Activated naive CD4-positive, alpha-beta T cell treated with anti-CD3 and anti-CD28 coated beads, Interleukin-2, amount 50 U/mL, for 72 hours (primary cell): Measurements from ENCODE around the gene GCM1. TPM values are rescaled to one million over a fixed set of nuclear protein-coding genes. Genes with fewer than 3 reads are reported as not detected.

Experiments used
- ATAC-seq, 2 donors: fragments of 150-1000 bp; cut with Tn5 transposase; 2 replicates each; pipeline ENCODE4 v1.10.0; 2021; ENCODE audit warnings: mild to moderate bottlenecking in 2 of 2, moderate library complexity in 2 of 2
- DNase-seq, 2 donors: peaks; one replicate each; pipeline ENCODE4 v3.0.0; 2021 to 2022; ENCODE audit warnings: low spot score in 2 of 2
- H3K27ac Mint-ChIP-seq, 2 donors: one replicate each; pipeline ENCODE4 v1.8.0; 2022; ENCODE audit warnings: mild to moderate bottlenecking in 2 of 2, mixed read lengths in 2 of 2
- H3K36me3 Mint-ChIP-seq, 2 donors: one replicate each; pipeline ENCODE4 v1.8.0; 2022; ENCODE audit warnings: mixed read lengths in 2 of 2
- H3K9me3 Mint-ChIP-seq, 2 donors: one replicate each; pipeline ENCODE4 v1.8.0; 2022; ENCODE audit warnings: mixed read lengths in 2 of 2
- total RNA-seq, 2 donors: library from RNA; stranded (reverse); gene quantifications; one replicate each; pipeline ENCODE4 v1.2.3, GENCODE V29; 2022

Gene GCM1, protein sequence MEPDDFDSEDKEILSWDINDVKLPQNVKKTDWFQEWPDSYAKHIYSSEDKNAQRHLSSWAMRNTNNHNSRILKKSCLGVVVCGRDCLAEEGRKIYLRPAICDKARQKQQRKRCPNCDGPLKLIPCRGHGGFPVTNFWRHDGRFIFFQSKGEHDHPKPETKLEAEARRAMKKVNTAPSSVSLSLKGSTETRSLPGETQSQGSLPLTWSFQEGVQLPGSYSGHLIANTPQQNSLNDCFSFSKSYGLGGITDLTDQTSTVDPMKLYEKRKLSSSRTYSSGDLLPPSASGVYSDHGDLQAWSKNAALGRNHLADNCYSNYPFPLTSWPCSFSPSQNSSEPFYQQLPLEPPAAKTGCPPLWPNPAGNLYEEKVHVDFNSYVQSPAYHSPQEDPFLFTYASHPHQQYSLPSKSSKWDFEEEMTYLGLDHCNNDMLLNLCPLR
- total RNA-seq: under 1 TPM in 1 of 2 donors, not detected in 1; 0.07 TPM

DNA sequence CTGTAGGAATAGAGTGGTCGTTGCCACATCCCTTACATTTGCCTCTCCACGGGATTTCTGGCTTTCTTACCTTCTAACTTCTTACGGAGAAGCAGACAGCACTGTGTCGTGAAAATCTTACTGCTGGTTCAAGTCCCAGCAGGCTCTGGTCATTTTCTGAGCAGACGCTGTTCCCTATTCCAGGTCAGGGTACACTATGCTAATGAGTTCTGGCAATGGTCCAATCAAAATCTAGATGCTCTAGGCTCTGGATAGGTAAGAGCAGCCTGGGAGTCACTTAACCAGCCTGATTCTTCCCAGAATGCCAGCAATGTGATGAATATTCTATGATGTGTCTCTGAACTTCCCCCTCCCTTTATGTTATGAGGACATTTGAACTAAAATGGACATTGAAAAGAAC, at the start of gene GCM1:
Gene GCM1 (minus strand): TSS at position 158 of the 400 bp plus-strand sequence. CDS start 3,209 bp downstream, outside the sequence.
- Mint-ChIP-seq H3K9me3 (no peaks in the 10 kb centered on the region), H3K27ac (no peak within 1 kb of the TSS), H3K36me3 (no peaks in the 10 kb centered on the region)
- DNase-seq (no peak), ATAC-seq (no peak)

DNA sequence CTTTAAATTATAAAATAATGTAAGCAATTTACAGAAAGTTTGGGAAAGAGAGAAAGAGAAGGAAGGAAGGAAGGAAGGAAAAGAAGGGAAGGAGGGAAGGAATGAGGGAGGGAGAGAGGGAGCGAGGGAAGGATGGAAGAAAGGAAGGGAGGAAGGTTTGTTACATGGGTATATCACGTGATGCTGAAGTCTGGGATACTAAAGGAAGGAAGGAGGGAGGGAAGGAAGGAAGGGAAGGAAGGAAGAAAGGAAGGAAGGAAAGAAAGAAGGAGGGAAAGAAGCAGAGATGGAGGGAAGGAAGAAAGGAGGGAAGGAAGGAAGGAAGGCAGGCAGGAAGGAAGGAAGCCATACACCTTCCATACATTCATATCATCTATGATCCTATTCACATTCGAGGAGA, 48.9 kb upstream of the GCM1 start:
- H3K36me3 Mint-ChIP-seq: peaks cover 0 to 5% of the 10 kb centered on the region in 2 donors
- DNase-seq: no peak
- no peak for ATAC-seq
- peak overlapping the region in 1 of 2 donors; percentile 25 for H3K27ac Mint-ChIP-seq
- no peaks in the 10 kb centered on the region for H3K9me3 Mint-ChIP-seq

DNA sequence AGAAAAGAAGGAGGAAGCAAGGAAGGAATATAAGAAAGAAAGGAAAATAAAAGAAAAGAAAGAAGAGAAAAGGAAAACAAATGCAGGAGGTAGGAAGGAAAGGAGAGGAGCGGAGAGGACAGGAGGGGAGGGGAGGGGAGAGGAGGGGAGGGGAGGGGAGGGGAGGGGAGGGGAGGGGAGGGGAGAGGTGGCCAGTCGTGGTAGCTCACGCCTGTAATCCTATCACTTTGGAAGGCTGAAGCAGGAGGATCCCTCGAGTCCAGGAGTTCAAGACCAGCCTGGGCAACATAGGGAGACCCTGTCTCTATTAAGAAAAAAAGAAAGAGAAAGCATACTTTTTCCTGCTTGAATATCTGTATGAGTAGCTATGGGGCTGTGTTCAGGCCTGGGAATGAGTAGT, 46.4 kb upstream of the GCM1 start:
- no peak for ATAC-seq
- DNase-seq: no peak
- Mint-ChIP-seq H3K27ac (no peak overlapping the region), H3K9me3 (no peaks in the 10 kb centered on the region), H3K36me3 (peaks cover 0 to 2% of the 10 kb centered on the region in 2 donors)

DNA sequence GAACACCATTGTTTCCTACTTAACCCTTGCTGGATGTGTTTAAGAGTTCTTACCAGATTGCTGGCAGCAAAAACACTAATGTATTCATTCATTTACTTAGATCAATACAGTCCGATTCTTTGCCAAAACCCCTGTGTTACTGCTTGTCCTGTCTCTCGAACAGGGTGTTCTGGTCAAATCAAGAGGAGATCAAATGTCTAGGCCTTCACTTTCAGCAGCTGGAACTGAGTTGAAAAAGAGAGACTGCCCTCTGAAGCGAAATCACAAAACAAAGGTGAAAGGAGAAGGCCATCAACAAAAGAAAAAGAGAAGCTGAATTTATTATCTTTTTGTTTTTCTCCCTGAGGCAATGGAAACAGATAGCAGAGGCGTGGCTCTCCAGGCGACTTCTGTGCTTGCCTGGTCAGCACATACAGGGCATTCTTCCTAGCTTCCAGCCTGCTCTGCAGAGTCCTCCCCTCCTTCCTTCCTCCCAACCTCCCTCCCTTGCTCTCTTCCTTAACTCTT, 44.1 kb upstream of the GCM1 start:
- H3K9me3 Mint-ChIP-seq: no peaks in the 10 kb centered on the region
- ATAC-seq (no peak), DNase-seq (no peak)
- H3K27ac Mint-ChIP-seq: no peak overlapping the region
- H3K36me3 Mint-ChIP-seq: no peaks in the 10 kb centered on the region

- no peak for ATAC-seq
- H3K27ac Mint-ChIP-seq: no peak overlapping the region
- no peaks in the 10 kb centered on the region for H3K9me3 Mint-ChIP-seq
- H3K36me3 Mint-ChIP-seq: no peaks in the 10 kb centered on the region
- DNase-seq: no peak
Observed at GRCh38 chr6:53189554-53189953, 40.9 kb upstream of the GCM1 start.

GRCh38 chr6:53188833-53189232, 40.2 kb upstream of the GCM1 start:
- ATAC-seq (no peak), DNase-seq (no peak)
- no peaks in the 10 kb centered on the region for H3K36me3 Mint-ChIP-seq
- H3K9me3 Mint-ChIP-seq: no peaks in the 10 kb centered on the region
- peak overlapping the region; percentile 79 to 91 for H3K27ac Mint-ChIP-seq

- ATAC-seq: no peak
- no peaks in the 10 kb centered on the region for H3K36me3 Mint-ChIP-seq
- H3K9me3 Mint-ChIP-seq: no peaks in the 10 kb centered on the region
Observed at GRCh38 chr6:53180678-53181077, 32.0 kb upstream of the GCM1 start.

GRCh38 chr6:53179961-53180651, 31.5 kb upstream of the GCM1 start:
- H3K27ac Mint-ChIP-seq: peak overlapping the region in 1 of 2 donors; percentile 40
- ATAC-seq: no peak
- H3K9me3 Mint-ChIP-seq: no peaks in the 10 kb centered on the region

More at GRCh38 chr6:53180678-53181077, 32.0 kb upstream of the GCM1 start:
- H3K27ac Mint-ChIP-seq: no peak overlapping the region
- DNase-seq: no peak

GRCh38 chr6:53178837-53179432, 30.3 kb upstream of the GCM1 start:
- Mint-ChIP-seq H3K9me3 (no peaks in the 10 kb centered on the region), H3K36me3 (no peaks in the 10 kb centered on the region), H3K27ac (peak overlapping the region in 1 of 2 donors; percentile 40)
- no peak for ATAC-seq
- no peak for DNase-seq

More at GRCh38 chr6:53179961-53180651, 31.5 kb upstream of the GCM1 start:
- no peak for DNase-seq
- H3K36me3 Mint-ChIP-seq: no peaks in the 10 kb centered on the region

- no peaks in the 10 kb centered on the region for H3K36me3 Mint-ChIP-seq
- H3K9me3 Mint-ChIP-seq: no peaks in the 10 kb centered on the region
- no peak for DNase-seq
- H3K27ac Mint-ChIP-seq: no peak overlapping the region
- no peak for ATAC-seq
Observed at GRCh38 chr6:53175027-53175426, 26.4 kb upstream of the GCM1 start.

- H3K36me3 Mint-ChIP-seq: no peaks in the 10 kb centered on the region
- peak in 1 of 2 donors; percentile 3 for ATAC-seq
- no peak overlapping the region for H3K27ac Mint-ChIP-seq
- DNase-seq: no peak
- no peaks in the 10 kb centered on the region for H3K9me3 Mint-ChIP-seq
Observed at GRCh38 chr6:53172468-53172803, 23.8 kb upstream of the GCM1 start.

GRCh38 chr6:53171605-53172467, 23.2 kb upstream of the GCM1 start:
- ATAC-seq (peak; percentile 86 to 91), DNase-seq (peak; percentile 88 to 98)
- Mint-ChIP-seq H3K9me3 (no peaks in the 10 kb centered on the region), H3K27ac (no peak overlapping the region), H3K36me3 (no peaks in the 10 kb centered on the region)

- H3K9me3 Mint-ChIP-seq: no peaks in the 10 kb centered on the region
- H3K36me3 Mint-ChIP-seq: no peaks in the 10 kb centered on the region
- DNase-seq (no peak), ATAC-seq (no peak)
- no peak overlapping the region for H3K27ac Mint-ChIP-seq
Observed at GRCh38 chr6:53168516-53169267, 20.1 kb upstream of the GCM1 start.

DNA sequence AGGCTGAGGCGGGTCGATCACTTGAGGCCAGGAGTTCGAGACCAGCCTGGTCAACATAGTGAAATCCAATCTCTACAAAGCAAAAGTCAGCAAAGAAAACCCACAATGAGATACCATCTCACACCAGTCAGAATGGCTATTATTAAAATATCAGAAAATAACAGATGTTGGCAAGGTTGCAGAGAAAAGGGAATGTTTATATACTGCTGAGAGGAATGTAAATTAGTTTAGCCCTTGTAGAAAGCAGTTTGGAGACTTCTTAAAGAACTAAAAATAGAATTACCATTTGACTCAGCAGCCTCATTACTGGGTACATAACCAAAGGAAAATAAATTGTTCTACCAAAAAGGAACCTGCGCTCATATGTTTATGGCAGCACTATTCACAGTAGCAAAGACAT, 16.7 kb upstream of the GCM1 start:
- Mint-ChIP-seq H3K27ac (no peak overlapping the region), H3K9me3 (no peaks in the 10 kb centered on the region), H3K36me3 (no peaks in the 10 kb centered on the region)
- DNase-seq: no peak
- no peak for ATAC-seq

GRCh38 chr6:53162606-53163005, 14.0 kb upstream of the GCM1 start:
- H3K27ac Mint-ChIP-seq: no peak overlapping the region
- H3K36me3 Mint-ChIP-seq: no peaks in the 10 kb centered on the region
- no peak for DNase-seq
- ATAC-seq: no peak
- H3K9me3 Mint-ChIP-seq: no peaks in the 10 kb centered on the region
